ENCODE results near the gene SLC25A22. TPM values are rescaled to one million over a fixed set of nuclear protein-coding genes. Genes with fewer than 3 reads are reported as not detected.

SLC25A22 gene
- total and polyA plus RNA-seq, 9 of the 15 experiments (the other 6 are each of a cell fraction or from before 2014, with no cell fraction given) = 0.41 to 55.4 (median 11.4) TPM

DNA sequence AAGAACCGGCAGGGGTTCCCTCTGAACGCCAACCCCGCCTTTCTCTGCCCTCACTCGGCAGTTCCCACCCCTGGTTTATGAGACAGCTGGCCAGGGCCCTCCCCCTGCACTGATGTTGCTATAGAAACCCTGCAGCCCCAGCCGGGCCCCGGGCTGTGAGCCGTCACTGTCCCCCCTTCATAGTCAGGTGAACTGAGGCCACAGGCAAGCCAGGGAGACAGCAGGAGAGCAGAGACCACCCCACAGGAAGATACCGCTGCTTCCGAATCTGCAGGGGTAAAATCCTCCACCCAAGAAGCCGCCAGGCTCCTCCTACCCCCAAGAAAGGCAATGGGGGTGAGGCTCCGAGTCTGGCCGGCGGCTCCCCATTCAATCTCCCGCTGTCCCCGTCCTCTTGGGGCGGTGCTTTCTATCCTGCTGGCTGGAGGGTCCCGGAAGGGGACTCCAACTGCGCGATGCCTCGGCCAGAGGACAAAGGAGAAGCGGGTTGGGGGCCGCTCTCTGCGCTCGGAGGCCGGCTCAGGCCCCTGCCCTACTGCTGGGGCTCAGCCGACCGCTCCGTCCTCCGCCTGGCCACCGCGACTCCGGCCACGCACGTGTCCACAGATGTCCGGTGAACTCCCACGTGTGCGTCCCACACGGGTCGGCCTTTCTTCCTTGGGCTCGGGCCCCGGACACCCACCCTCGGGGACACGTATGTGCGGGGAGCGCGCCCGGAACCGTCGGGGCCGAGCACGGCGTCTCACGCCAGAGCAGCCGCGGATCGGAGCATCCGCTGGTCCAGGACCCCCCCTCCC is 587 bp downstream of the SLC25A22 start (continued):
- TF ChIP-seq, protein P1, sequence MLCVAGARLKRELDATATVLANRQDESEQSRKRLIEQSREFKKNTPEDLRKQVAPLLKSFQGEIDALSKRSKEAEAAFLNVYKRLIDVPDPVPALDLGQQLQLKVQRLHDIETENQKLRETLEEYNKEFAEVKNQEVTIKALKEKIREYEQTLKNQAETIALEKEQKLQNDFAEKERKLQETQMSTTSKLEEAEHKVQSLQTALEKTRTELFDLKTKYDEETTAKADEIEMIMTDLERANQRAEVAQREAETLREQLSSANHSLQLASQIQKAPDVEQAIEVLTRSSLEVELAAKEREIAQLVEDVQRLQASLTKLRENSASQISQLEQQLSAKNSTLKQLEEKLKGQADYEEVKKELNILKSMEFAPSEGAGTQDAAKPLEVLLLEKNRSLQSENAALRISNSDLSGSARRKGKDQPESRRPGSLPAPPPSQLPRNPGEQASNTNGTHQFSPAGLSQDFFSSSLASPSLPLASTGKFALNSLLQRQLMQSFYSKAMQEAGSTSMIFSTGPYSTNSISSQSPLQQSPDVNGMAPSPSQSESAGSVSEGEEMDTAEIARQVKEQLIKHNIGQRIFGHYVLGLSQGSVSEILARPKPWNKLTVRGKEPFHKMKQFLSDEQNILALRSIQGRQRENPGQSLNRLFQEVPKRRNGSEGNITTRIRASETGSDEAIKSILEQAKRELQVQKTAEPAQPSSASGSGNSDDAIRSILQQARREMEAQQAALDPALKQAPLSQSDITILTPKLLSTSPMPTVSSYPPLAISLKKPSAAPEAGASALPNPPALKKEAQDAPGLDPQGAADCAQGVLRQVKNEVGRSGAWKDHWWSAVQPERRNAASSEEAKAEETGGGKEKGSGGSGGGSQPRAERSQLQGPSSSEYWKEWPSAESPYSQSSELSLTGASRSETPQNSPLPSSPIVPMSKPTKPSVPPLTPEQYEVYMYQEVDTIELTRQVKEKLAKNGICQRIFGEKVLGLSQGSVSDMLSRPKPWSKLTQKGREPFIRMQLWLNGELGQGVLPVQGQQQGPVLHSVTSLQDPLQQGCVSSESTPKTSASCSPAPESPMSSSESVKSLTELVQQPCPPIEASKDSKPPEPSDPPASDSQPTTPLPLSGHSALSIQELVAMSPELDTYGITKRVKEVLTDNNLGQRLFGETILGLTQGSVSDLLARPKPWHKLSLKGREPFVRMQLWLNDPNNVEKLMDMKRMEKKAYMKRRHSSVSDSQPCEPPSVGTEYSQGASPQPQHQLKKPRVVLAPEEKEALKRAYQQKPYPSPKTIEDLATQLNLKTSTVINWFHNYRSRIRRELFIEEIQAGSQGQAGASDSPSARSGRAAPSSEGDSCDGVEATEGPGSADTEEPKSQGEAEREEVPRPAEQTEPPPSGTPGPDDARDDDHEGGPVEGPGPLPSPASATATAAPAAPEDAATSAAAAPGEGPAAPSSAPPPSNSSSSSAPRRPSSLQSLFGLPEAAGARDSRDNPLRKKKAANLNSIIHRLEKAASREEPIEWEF (CRISPR knock-in tag; IDR thresholded peaks at IDR 0.05) = no peak
- TF ChIP-seq, protein P2, sequence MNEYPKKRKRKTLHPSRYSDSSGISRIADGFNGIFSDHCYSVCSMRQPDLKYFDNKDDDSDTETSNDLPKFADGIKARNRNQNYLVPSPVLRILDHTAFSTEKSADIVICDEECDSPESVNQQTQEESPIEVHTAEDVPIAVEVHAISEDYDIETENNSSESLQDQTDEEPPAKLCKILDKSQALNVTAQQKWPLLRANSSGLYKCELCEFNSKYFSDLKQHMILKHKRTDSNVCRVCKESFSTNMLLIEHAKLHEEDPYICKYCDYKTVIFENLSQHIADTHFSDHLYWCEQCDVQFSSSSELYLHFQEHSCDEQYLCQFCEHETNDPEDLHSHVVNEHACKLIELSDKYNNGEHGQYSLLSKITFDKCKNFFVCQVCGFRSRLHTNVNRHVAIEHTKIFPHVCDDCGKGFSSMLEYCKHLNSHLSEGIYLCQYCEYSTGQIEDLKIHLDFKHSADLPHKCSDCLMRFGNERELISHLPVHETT (CRISPR knock-in tag; conservative IDR thresholded peaks at IDR 0.05 in 1 of 2, IDR thresholded peaks at IDR 0.05 in 1 of 2) = no peak
- TF ChIP-seq MCM3 (IDR thresholded peaks at IDR 0.05) (no peak), IRF2 (CRISPR knock-in tag; IDR thresholded peaks at IDR 0.05) (no peak), XRCC5 (IDR thresholded peaks at IDR 0.05; ENCODE audit: low read depth, low read length) (no peak), KLF13 (tag; IDR thresholded peaks at IDR 0.05; ENCODE audit: borderline replicate concordance, low read depth) (no peak), BRF2 (IDR thresholded peaks at IDR 0.05; ENCODE audit: borderline replicate concordance, insufficient read depth, insufficient read length) (no peak), BACH1 (tag; IDR thresholded peaks at IDR 0.05) (no peak), TAL1 (IDR thresholded peaks at IDR 0.05) (no peak), GATA2 (CRISPR knock-in tag; IDR thresholded peaks at IDR 0.05) (no peak), DMBX1 (CRISPR knock-in tag; IDR thresholded peaks at IDR 0.05; ENCODE audit: borderline replicate concordance) (no peak), ZFX (CRISPR knock-in tag; IDR thresholded peaks at IDR 0.05) (peak; percentile 70), ZNF282 (CRISPR knock-in tag; IDR thresholded peaks at IDR 0.05) (no peak), ZNF695 (CRISPR knock-in tag; IDR thresholded peaks at IDR 0.05) (no peak), ZKSCAN1 (IDR thresholded peaks at IDR 0.05; ENCODE audit: low read depth, low read length) (no peak), RFX1 (IDR thresholded peaks at IDR 0.05) (peak; percentile 94), ZNF57 (CRISPR knock-in tag; IDR thresholded peaks at IDR 0.05) (no peak)
- TF ChIP-seq, protein P3, sequence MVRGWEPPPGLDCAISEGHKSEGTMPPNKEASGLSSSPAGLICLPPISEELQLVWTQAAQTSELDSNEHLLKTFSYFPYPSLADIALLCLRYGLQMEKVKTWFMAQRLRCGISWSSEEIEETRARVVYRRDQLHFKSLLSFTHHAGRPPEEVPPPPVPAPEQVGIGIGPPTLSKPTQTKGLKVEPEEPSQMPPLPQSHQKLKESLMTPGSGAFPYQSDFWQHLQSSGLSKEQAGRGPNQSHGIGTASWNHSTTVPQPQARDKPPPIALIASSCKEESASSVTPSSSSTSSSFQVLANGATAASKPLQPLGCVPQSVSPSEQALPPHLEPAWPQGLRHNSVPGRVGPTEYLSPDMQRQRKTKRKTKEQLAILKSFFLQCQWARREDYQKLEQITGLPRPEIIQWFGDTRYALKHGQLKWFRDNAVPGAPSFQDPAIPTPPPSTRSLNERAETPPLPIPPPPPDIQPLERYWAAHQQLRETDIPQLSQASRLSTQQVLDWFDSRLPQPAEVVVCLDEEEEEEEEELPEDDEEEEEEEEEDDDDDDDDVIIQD (CRISPR knock-in tag; IDR thresholded peaks at IDR 0.05) = no peak

Measured in K562 (cell line).